GM19372 (cell line): ENCODE data around the gene CES2.
A peak's percentile ranks its signal among the peaks of the same experiment; 100 is the strongest.
"Not testable (repeated sequence)": the region's sequence is repeated elsewhere in the genome, so short reads cannot be mapped to it uniquely, and the experiment has no call there.

ENCODE experiments used
- ATAC-seq: cut with Tn5 transposase; IDR thresholded peaks from one replicate; pipeline ENCODE4 v1.9.1; 2021; ENCODE audit warnings: mild to moderate bottlenecking, low read depth, moderate library complexity; ENCODE audit not compliant: unreplicated experiment

CES2 gene

DNA sequence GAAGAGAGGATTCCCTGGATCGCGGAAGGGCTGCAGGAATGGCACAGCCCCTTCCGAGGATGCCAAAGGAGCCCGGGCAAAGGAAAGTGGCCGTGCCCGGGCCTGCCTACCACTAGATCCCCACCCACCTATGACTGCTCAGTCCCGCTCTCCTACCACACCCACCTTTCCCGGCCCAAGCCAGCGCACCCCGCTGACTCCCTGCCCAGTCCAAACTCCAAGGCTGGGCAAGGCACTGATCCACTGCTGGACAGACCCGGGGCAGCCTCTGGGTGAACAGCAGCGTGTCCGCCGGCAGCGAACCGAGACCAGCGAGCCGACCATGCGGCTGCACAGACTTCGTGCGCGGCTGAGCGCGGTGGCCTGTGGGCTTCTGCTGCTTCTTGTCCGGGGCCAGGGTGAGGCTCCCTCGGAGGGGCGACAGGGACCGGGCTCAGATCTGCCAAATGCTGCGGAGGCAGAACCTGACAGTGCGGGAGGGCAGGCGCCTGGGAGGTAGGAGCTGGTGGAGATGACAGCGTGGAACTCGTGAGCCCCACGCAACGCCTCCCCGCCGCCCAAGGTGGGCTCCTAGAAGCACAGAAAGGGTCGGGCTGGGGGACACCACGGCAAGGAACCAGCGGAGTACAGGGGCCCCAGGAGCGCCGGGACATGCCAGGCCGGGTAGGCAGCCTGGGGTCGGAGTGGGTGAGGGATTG is at the start of gene CES2:
CES2 (plus strand) TSS at position 203 of the 698 bp plus-strand sequence; CDS start at position 323, 120 bp downstream.
- no peak for ATAC-seq

GRCh38 chr16:66886321-66886720 is 49.0 kb upstream of the CES2 start:
- no peak for ATAC-seq

DNA sequence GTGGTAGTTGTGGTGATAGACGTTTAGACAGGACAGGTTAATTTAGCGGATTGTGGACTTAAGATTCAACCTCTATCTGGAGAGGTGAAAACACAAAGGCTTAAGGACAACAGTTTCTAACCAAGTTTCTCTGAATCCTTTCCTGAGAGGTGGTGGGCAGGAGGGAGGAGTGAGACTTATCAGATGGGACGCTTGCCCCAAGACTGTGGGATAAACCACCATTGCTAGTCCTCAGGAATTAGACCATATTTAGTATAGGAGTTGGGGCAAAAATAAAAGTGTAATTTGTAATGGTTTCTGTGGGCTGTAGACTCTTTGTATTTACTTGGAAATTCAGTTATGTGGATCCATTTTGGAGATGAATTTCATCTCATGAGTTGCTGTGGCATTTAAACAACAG is 48.4 kb upstream of the CES2 start:
- ATAC-seq: no peak

- no peak for ATAC-seq
Observed at GRCh38 chr16:66888647-66889615, 46.4 kb upstream of the CES2 start.

- ATAC-seq: no peak
Observed at GRCh38 chr16:66889622-66890021, 45.7 kb upstream of the CES2 start.

GRCh38 chr16:66890799-66891198 is 44.5 kb upstream of the CES2 start:
- ATAC-seq: no peak

DNA sequence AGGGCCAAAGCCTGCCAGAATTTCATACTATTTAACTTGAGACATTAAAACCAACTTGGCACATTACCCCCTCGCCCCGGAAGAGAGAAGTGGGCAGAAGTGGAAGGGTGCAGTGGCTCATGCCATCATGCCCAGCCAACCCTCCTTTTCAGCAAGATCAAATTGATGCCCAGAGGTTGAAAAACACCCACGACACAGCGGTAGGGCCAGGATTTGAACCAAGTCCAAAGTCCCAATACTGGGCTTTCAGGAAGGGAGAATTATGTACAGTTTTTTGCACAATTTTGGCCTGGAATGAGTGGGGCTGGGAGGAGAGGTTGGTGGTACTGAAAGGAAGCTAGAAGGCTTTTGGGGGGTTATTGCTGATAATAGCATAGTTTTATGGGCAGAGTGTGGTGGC is 44.0 kb upstream of the CES2 start:
- ATAC-seq: no peak

- no peak for ATAC-seq
Observed at GRCh38 chr16:66891797-66892196, 43.5 kb upstream of the CES2 start.

DNA sequence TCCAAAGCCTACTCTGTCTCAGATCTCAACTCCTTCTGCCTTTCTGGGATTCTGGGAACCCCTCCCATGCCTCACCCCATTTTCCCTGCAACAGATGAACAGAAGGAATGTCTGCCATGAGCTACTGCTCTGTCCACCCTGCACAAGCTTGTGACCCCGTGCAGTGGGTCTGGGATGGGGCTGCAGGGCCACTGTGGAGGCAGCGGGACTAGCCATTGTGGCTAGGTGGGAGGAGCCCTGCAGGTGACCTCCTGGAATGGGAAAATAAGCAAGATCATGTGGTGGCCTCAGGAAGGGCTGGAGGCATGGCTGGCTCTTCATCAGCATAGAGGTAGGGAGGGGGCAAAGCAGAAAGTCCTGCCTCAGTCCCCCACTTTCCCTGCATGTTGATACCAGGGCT is 41.3 kb upstream of the CES2 start:
- no peak for ATAC-seq

DNA sequence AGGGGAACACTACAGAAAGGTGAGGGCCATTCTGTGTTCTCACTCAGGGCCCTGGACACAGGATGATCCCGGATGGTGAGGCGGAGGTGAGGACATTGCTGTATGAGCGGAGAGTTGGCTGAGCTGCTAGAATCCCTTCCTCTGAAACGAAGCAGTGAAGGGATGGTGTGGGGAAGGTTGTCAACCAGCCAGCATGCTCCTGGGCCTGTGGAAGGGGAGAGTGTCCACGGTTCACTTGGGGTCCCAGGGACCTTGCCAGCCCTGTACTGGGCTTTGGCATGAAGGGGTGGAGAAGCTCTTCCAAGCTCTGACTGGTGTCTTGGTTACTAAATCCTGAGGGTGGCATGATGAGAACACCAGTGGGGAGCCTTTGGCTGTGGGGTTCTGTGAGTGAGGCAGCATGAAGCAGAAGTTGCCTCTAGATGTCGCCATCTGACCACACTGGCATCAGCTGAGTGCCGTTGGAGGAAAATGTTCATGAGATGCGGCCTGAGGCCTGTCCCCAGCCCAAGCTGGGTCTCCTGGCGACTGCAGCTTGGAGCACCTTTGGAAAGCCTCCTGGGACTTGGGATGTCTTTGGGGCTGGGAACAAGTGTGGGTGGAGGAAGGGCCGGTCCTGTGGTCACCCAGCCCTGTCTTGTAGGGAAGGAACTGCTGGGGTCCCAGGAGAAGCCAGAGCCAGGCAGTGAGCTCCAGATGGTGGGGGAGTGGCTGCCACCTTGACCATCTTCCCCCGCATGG is 40.2 kb upstream of the CES2 start:
- ATAC-seq: peak; percentile 64

- ATAC-seq: no peak
Observed at GRCh38 chr16:66895689-66895979, 39.7 kb upstream of the CES2 start.

GRCh38 chr16:66895999-66896398 is 39.3 kb upstream of the CES2 start:
- no peak for ATAC-seq

- not testable (repeated sequence) for ATAC-seq
Observed at GRCh38 chr16:66896682-66897081, 38.6 kb upstream of the CES2 start.

DNA sequence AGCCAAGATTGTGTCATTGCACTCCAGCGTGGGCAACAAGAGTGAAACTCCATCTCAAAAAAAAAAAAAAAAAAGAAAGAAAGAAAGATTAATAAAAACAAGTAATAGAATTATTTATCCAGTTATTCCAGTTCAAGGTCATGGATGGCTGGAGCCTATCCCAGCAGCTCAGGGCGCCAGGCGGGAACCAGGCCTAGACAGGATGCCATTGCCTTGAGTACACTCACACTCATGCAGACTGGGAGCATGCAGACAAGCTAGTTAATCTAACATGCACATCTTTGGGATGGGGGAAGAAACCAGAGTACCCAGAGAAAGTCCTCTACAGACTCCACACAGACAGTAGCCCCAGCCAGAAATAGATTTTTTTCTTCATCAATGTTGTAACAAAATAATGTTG is 37.1 kb upstream of the CES2 start:
- ATAC-seq: no peak

DNA sequence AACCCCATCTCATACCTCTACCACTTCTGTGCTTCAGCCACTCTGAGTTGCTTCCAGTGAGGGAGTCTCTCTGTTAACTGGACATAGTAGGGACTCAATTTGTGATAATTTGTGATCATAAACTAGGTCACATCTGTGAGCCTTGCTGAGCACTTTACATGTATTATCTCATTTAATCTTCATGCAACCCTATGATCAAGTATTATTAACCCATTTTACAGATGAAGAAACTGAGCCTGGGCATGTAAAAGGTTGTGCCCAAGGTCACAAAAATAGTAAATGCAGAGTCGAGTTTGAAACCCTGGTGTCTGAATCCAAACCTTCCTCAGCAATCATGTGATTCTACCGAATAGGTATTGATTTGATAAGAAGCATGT is 36.4 kb upstream of the CES2 start:
- no peak for ATAC-seq

GRCh38 chr16:66899310-66899944 is 35.9 kb upstream of the CES2 start:
- no peak for ATAC-seq

DNA sequence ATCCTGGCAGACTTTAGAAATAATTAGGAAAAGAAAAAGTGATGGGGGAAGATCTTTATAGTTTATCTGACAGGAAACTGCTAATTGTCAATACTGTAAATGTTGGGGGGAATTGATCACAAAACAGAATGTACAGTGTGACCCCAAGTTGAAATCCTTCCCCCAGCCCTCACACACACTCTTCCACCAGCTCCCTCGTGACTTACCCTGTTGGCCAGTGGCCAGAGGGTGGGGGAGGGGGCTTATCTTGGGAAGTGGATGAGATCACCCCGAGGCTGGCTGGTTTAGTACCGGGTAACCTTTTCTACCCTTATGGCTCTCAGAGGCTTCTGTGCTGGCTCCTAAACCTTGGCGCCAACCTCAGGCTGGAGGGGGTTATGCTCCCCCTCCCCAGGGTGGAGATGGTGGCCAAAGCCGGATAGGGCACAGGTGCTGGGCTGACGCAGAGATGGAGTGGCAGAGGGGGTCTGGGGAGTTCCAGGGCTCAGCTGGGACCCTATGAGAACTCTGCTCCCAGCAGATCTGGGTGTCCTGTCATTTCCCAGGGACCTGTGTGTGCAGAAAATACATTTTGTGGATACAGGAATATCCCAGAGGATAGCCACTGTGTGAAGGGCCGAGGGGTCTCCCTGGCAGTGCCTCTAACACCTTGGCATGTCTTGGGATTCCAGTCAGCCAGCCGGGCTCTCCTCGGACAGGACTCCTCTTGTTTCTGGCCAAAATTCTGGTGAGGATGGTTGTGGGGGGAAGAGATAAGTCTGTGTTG is 35.2 kb upstream of the CES2 start:
- ATAC-seq: no peak

GRCh38 chr16:66900721-66901441 is 34.4 kb upstream of the CES2 start:
- no peak for ATAC-seq

GRCh38 chr16:66901626-66902025 is 33.7 kb upstream of the CES2 start:
- no peak for ATAC-seq
